Spleen (tissue), 7 donors: ENCODE results near the gene AGBL1.

Source experiments
- POLR2A ChIP-seq, 3 donors: fragments of 450-650 bp; IDR thresholded peaks; one replicate each; pipeline ENCODE4 v1.5.1; 2017; ENCODE audit warnings: antibody characterized with exemption in 3 of 3, mild to moderate bottlenecking in 1 of 3
- POLR2AphosphoS5 ChIP-seq, 3 donors: sonication (generic); formaldehyde crosslinking; IDR thresholded peaks; one replicate each; pipeline ENCODE4 v1.5.1; 2017; ENCODE audit warnings: antibody characterized with exemption in 3 of 3
- TF ChIP-seq, protein P1 (sequence below), 11 experiments: fragments of 200-600 bp in 7 of 11; fragments of 450-650 bp in 4 of 11; sonication (generic) in 4 of 11; IDR thresholded peaks in 8 of 11; conservative IDR thresholded peaks in 3 of 11; 1 replicate in 7 of 11; 2 replicates in 4 of 11; pipeline versions ENCODE4 v1.4.0 to v1.8.0; 2016 to 2021; ENCODE audit warnings: antibody characterized with exemption in 11 of 11, inconsistent platforms in 4 of 11, mild to moderate bottlenecking in 1 of 11
- donor health status: DM: no; HTN: no; CAD: no; lungs with moderate emphysema.
- donor health status: DM: no; HTN: no; CAD: no.
- donor health status: DM: no; HTN: no; CAD: no.

DNA sequence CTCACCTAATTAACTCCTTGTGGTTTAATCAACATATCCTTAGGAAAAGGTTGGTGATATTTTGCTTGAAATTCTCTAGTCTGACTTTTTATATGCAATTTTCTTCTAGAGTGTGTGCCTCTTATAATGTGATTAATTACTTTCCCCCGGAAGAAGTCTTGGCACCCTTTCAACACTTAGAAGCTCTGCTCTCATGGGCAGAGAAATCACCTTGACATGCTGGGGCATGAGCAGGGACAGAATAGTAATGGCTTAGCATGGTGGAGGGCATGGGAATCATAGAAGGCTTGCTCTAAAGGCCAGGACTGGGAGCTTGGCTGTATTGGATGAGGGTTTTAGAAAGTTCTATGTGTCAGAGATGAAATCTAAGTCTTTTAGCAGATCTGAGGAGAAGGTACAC is 293.5 kb downstream of the AGBL1 start:
- no peak for TF ChIP-seq POLR2A (IDR thresholded peaks at IDR 0.05)
- TF ChIP-seq POLR2AphosphoS5 (IDR thresholded peaks at IDR 0.05): no peak
- TF ChIP-seq, protein P1, sequence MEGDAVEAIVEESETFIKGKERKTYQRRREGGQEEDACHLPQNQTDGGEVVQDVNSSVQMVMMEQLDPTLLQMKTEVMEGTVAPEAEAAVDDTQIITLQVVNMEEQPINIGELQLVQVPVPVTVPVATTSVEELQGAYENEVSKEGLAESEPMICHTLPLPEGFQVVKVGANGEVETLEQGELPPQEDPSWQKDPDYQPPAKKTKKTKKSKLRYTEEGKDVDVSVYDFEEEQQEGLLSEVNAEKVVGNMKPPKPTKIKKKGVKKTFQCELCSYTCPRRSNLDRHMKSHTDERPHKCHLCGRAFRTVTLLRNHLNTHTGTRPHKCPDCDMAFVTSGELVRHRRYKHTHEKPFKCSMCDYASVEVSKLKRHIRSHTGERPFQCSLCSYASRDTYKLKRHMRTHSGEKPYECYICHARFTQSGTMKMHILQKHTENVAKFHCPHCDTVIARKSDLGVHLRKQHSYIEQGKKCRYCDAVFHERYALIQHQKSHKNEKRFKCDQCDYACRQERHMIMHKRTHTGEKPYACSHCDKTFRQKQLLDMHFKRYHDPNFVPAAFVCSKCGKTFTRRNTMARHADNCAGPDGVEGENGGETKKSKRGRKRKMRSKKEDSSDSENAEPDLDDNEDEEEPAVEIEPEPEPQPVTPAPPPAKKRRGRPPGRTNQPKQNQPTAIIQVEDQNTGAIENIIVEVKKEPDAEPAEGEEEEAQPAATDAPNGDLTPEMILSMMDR (IDR thresholded peaks at IDR 0.05 in 8 of 11, conservative IDR thresholded peaks at IDR 0.05 in 3 of 11): no peak
